Measurements from ENCODE around the gene RHBDD2.

RHBDD2 gene

GRCh38 chr7:75916685-75917634, 38.1 kb downstream of the RHBDD2 start:
- Histone ChIP-seq H2AFZ (ENCODE audit: low read length) (no peak overlapping the region), H3K9me2 (replicated peaks; ENCODE audit: insufficient read depth, low read length) (no peaks in the 10 kb centered on the region), H3K4me3 (ENCODE audit: low read length) (no peak overlapping the region), H3K9me3 (replicated peaks; ENCODE audit: insufficient read depth, low read length) (no peaks in the 10 kb centered on the region), H3K4me2 (ENCODE audit: low read depth, low read length) (no peak overlapping the region), H3K27me3 (replicated peaks; ENCODE audit: insufficient read depth, low read length) (no peaks in the 10 kb centered on the region), H3F3A (ENCODE audit: insufficient read depth, low read length) (0 out of 2 replicates have a peak, but pooled peaks cover 3% of the 10 kb centered on the region), H4K20me1 (ENCODE audit: insufficient read depth, low read length) (no peaks in the 10 kb centered on the region), H3K27ac (ENCODE audit: low read length) (no peak overlapping the region), H3K36me3 (replicated peaks; ENCODE audit: insufficient read depth, low read length) (no peaks in the 10 kb centered on the region), H3K79me2 (ENCODE audit: low read length) (peaks cover 59% of the 10 kb centered on the region), H3K4me1 (ENCODE audit: low read length) (0 out of 2 replicates have a peak, but pooled peaks cover 2% of the 10 kb centered on the region), H3K9ac (ENCODE audit: low read length) (no peak overlapping the region)
- no peak for DNase-seq
- TF ChIP-seq EZH2 (optimal IDR thresholded peaks at IDR 0.05; ENCODE audit: low read depth, low read length) (no peak), EZH2phosphoT487 (IDR thresholded peaks at IDR 0.05; ENCODE audit: low read length) (no peak), CTCF (IDR thresholded peaks at IDR 0.05; ENCODE audit: low read length) (no peak)

- no peaks in the 10 kb centered on the region; the same call in 1 of the 2 replicates for H3K4me1 ChIP-seq (ENCODE audit: low read length)
- H3K9ac ChIP-seq (ENCODE audit: low read length) = no peak overlapping the region
- peaks cover 67% of the 10 kb centered on the region for H3K79me2 ChIP-seq (ENCODE audit: low read length)
- H3K27me3 ChIP-seq (replicated peaks; ENCODE audit: insufficient read depth, low read length) = no peaks in the 10 kb centered on the region
- DNase-seq = no peak
- no peak overlapping the region for H3K4me3 ChIP-seq (ENCODE audit: low read length)
- H4K20me1 ChIP-seq (ENCODE audit: insufficient read depth, low read length) = no peaks in the 10 kb centered on the region
- TF ChIP-seq EZH2phosphoT487 (IDR thresholded peaks at IDR 0.05; ENCODE audit: low read length) (no peak), CTCF (IDR thresholded peaks at IDR 0.05; ENCODE audit: low read length) (no peak), EZH2 (optimal IDR thresholded peaks at IDR 0.05; ENCODE audit: low read depth, low read length) (no peak)
- no peaks in the 10 kb centered on the region for H3K9me2 ChIP-seq (replicated peaks; ENCODE audit: insufficient read depth, low read length)
- H3K27ac ChIP-seq (ENCODE audit: low read length) = no peak overlapping the region
- no peaks in the 10 kb centered on the region for H3K36me3 ChIP-seq (replicated peaks; ENCODE audit: insufficient read depth, low read length)
- H3F3A ChIP-seq (ENCODE audit: insufficient read depth, low read length) = 0 out of 2 replicates have a peak, but pooled peaks cover under 1% of the 10 kb centered on the region
- H3K9me3 ChIP-seq (replicated peaks; ENCODE audit: insufficient read depth, low read length) = no peaks in the 10 kb centered on the region
- no peak overlapping the region for H2AFZ ChIP-seq (ENCODE audit: low read length)
- no peak overlapping the region for H3K4me2 ChIP-seq (ENCODE audit: low read depth, low read length)
These were observed 41.8 kb downstream of the RHBDD2 start for GRCh38 chr7:75920431-75921161.

- peaks cover 63% of the 10 kb centered on the region for H3K79me2 ChIP-seq (ENCODE audit: low read length)
- TF ChIP-seq EZH2phosphoT487 (IDR thresholded peaks at IDR 0.05; ENCODE audit: low read length) (no peak), EZH2 (optimal IDR thresholded peaks at IDR 0.05; ENCODE audit: low read depth, low read length) (no peak), CTCF (IDR thresholded peaks at IDR 0.05; ENCODE audit: low read length) (no peak)
These were observed 42.6 kb downstream of the RHBDD2 start for GRCh38 chr7:75921479-75921878.

More at GRCh38 chr7:75921479-75921878, 42.6 kb downstream of the RHBDD2 start:
- DNase-seq = no peak
- Histone ChIP-seq H4K20me1 (ENCODE audit: insufficient read depth, low read length) (no peaks in the 10 kb centered on the region), H3K4me2 (ENCODE audit: low read depth, low read length) (no peak overlapping the region), H2AFZ (ENCODE audit: low read length) (no peak overlapping the region), H3K27me3 (replicated peaks; ENCODE audit: insufficient read depth, low read length) (no peaks in the 10 kb centered on the region), H3K9ac (ENCODE audit: low read length) (no peak overlapping the region), H3K9me2 (replicated peaks; ENCODE audit: insufficient read depth, low read length) (no peaks in the 10 kb centered on the region), H3K36me3 (replicated peaks; ENCODE audit: insufficient read depth, low read length) (no peaks in the 10 kb centered on the region), H3K9me3 (replicated peaks; ENCODE audit: insufficient read depth, low read length) (no peaks in the 10 kb centered on the region), H3K4me3 (ENCODE audit: low read length) (no peak overlapping the region), H3F3A (ENCODE audit: insufficient read depth, low read length) (no peaks in the 10 kb centered on the region), H3K4me1 (ENCODE audit: low read length) (no peaks in the 10 kb centered on the region; the same call in 1 of the 2 replicates), H3K27ac (ENCODE audit: low read length) (no peak overlapping the region)

All from MM.1S (cell line).